ENCODE results near the gene RAD18.

Gene RAD18

DNA sequence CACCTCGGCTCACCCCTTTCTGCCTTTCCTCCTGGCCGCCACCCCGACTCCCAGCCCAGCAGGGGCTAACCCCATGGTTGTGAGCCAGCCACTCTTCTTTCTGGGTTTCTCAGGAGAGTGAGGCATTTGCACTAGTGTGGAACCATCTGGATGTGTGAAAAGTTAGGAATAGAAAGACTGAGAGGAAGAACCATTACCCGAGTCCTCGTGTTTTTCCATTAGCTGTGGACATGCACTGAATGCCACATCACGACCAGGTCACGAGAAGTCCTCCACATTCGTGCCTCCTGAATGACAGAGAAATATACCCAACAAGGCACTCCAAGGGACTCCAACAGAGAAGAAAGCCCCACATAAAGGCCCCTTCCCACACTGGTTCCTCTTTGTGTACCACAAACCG lies 18.0 kb upstream of the RAD18 start:
- no peak overlapping the region for H3K4me3 ChIP-seq (ENCODE audit: low read depth, low read length)
- no peaks in the 10 kb centered on the region for H3K36me3 ChIP-seq (ENCODE audit: control insufficient read depth, insufficient read depth, low read length)
- no peak for TF ChIP-seq CTCF (IDR thresholded peaks at IDR 0.05)
- H3K4me1 ChIP-seq = no peaks in the 10 kb centered on the region
- no peak overlapping the region for H3K9ac ChIP-seq
- no peaks in the 10 kb centered on the region for H3K79me2 ChIP-seq
- no peaks in the 10 kb centered on the region for H3K9me3 ChIP-seq (ENCODE audit: control insufficient read depth, low read length)
- H3K27me3 ChIP-seq (ENCODE audit: control insufficient read depth, insufficient read depth, low read length) = no peaks in the 10 kb centered on the region
- H3K27ac ChIP-seq = no peak overlapping the region
- no peak overlapping the region for H2AFZ ChIP-seq
- H3K4me2 ChIP-seq (ENCODE audit: low read length) = no peak overlapping the region

DNA sequence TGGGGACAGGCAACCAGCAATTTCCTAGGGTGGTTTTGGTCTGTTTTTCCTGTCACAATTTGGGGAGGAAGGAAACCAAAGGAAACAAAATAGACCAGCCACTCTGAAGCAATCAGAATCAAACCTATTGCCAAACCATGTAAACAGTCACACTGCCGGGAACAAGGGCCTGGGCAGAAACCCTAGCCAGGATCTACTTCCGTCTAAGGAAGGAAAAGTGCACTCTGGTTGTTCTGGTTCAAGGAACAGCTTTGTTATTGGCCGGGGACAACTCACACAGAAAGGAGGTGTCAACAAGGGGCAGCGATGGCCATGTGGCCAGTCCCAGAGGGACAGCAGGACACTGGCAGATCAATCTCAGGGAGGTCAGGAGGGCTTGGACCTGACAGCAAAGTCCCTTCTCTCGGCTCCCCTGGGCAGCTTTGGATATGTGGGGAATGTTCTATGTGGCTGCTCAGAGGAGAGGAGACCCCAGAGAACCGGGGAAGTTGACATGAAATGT lies 17.5 kb upstream of the RAD18 start:
- no peak overlapping the region for H3K27ac ChIP-seq

DNA sequence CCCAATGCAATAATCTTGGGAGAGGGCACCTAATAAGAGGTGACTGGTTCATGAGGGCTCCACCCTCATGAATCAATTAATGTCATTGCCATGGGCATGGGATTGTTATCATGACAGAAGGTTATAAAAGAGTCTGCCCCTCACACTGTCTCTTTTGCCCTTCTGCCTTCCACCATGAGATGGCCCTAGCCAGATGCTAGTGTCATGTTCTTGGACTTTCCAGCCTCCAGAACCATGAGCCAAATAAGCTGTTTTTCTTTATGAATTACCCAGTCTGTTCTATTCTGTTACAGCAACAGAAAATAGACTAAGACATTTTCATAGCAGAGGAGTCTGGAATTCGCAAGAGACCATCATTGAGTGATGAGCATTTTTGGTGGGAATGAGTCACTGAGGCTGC lies 16.0 kb upstream of the RAD18 start:
- no peak overlapping the region for H3K4me2 ChIP-seq (ENCODE audit: low read length)
- no peak for TF ChIP-seq CTCF (IDR thresholded peaks at IDR 0.05)
- H3K79me2 ChIP-seq = no peaks in the 10 kb centered on the region
- no peak overlapping the region for H2AFZ ChIP-seq
- H3K36me3 ChIP-seq (ENCODE audit: control insufficient read depth, insufficient read depth, low read length) = no peaks in the 10 kb centered on the region
- H3K4me3 ChIP-seq (ENCODE audit: low read depth, low read length) = no peak overlapping the region
- H3K4me1 ChIP-seq = no peaks in the 10 kb centered on the region
- H3K9ac ChIP-seq = no peak overlapping the region
- no peak overlapping the region for H3K27ac ChIP-seq
- no peaks in the 10 kb centered on the region for H3K9me3 ChIP-seq (ENCODE audit: control insufficient read depth, low read length)
- H3K27me3 ChIP-seq (ENCODE audit: control insufficient read depth, insufficient read depth, low read length) = no peaks in the 10 kb centered on the region

More for the DNA sequence above, 17.5 kb upstream of the RAD18 start:
- no peak overlapping the region for H3K4me2 ChIP-seq (ENCODE audit: low read length)
- no peaks in the 10 kb centered on the region for H3K4me1 ChIP-seq
- H3K9me3 ChIP-seq (ENCODE audit: control insufficient read depth, low read length) = no peaks in the 10 kb centered on the region
- H3K36me3 ChIP-seq (ENCODE audit: control insufficient read depth, insufficient read depth, low read length) = no peaks in the 10 kb centered on the region
- no peak overlapping the region for H3K4me3 ChIP-seq (ENCODE audit: low read depth, low read length)
- no peaks in the 10 kb centered on the region for H3K27me3 ChIP-seq (ENCODE audit: control insufficient read depth, insufficient read depth, low read length)
- H2AFZ ChIP-seq = no peak overlapping the region
- H3K9ac ChIP-seq = no peak overlapping the region
- TF ChIP-seq CTCF (IDR thresholded peaks at IDR 0.05) = no peak
- no peaks in the 10 kb centered on the region for H3K79me2 ChIP-seq

DNA sequence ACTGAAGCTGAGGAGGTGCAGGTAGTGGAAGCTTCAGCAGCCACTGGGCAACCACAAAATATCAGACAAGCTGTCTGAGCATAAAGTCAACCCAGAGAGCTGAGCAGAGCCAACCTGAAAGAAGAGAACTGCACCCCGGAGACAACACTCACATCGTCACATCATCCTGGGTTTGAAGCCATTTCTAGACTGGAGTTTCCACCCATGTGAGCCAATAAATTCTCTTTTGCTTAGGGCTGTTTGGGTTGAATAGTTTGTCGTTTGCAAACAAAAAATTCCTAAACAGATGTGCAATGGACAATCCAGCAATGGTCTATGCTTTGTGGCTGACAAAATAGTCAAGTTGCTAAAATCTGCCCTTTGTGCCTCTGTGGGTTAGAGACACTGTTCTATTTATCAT lies 15.3 kb upstream of the RAD18 start:
- no peak overlapping the region for H3K27ac ChIP-seq
- H3K79me2 ChIP-seq = no peaks in the 10 kb centered on the region
- H3K9me3 ChIP-seq (ENCODE audit: control insufficient read depth, low read length) = no peaks in the 10 kb centered on the region
- no peaks in the 10 kb centered on the region for H3K4me1 ChIP-seq
- H2AFZ ChIP-seq = no peak overlapping the region
- no peak overlapping the region for H3K4me2 ChIP-seq (ENCODE audit: low read length)
- no peaks in the 10 kb centered on the region for H3K27me3 ChIP-seq (ENCODE audit: control insufficient read depth, insufficient read depth, low read length)
- no peaks in the 10 kb centered on the region for H3K36me3 ChIP-seq (ENCODE audit: control insufficient read depth, insufficient read depth, low read length)
- TF ChIP-seq CTCF (IDR thresholded peaks at IDR 0.05) = no peak
- no peak overlapping the region for H3K9ac ChIP-seq
- H3K4me3 ChIP-seq (ENCODE audit: low read depth, low read length) = no peak overlapping the region

- Histone ChIP-seq H2AFZ (no peak overlapping the region), H3K4me2 (ENCODE audit: low read length) (no peak overlapping the region), H3K27ac (no peak overlapping the region), H3K9ac (no peak overlapping the region), H3K4me1 (no peaks in the 10 kb centered on the region), H3K27me3 (ENCODE audit: control insufficient read depth, insufficient read depth, low read length) (no peaks in the 10 kb centered on the region), H3K36me3 (ENCODE audit: control insufficient read depth, insufficient read depth, low read length) (no peaks in the 10 kb centered on the region), H3K9me3 (ENCODE audit: control insufficient read depth, low read length) (no peaks in the 10 kb centered on the region), H3K4me3 (ENCODE audit: low read depth, low read length) (no peak overlapping the region), H3K79me2 (no peaks in the 10 kb centered on the region)
- no peak for TF ChIP-seq CTCF (IDR thresholded peaks at IDR 0.05)
These were observed 13.4 kb upstream of the RAD18 start for GRCh38 chr3:8976540-8977182.

Data from parathyroid adenoma (tissue), 2 donors.